Esophagus squamous epithelium (tissue), 5 donors: ENCODE measurements around the gene NRXN3. TPM values are rescaled to one million over a fixed set of nuclear protein-coding genes. Genes with fewer than 3 reads are reported as not detected.

Source experiments
- DNase-seq: peaks from one replicate; lab custom pipeline; 2025; lab: John Stamatoyannopoulos, UW
- H3K27ac ChIP-seq, 4 donors: fragments of 200-600 bp; sonication (generic); one replicate each; pipeline ENCODE4 v1.5.1; 2016 to 2019; ENCODE audit warnings: mild to moderate bottlenecking in 1 of 4
- H3K27me3 ChIP-seq, 4 donors: fragments of 200-600 bp; sonication (generic); 1 replicate in 3 of 4; 2 replicates in 1 of 4; pipeline versions ENCODE4 v1.5.1 to v1.6.0; 2017 to 2021; ENCODE audit warnings: antibody characterized with exemption in 1 of 4
- H3K36me3 ChIP-seq, 3 donors: fragments of 200-600 bp; sonication (generic); one replicate each; pipeline ENCODE4 v1.5.1; 2016 to 2019
- H3K4me1 ChIP-seq, 3 donors: fragments of 200-600 bp; sonication (generic); one replicate each; pipeline ENCODE4 v1.5.1; 2017 to 2019
- H3K4me3 ChIP-seq, 4 donors: fragments of 200-600 bp; sonication (generic); 1 replicate in 3 of 4; 2 replicates in 1 of 4; pipeline ENCODE4 v1.5.1; 2016 to 2019; ENCODE audit warnings: mild to moderate bottlenecking in 2 of 4, moderate library complexity in 1 of 4
- H3K9me3 ChIP-seq, 3 donors: fragments of 200-600 bp; sonication (generic); one replicate each; pipeline ENCODE4 v1.5.1; 2016 to 2019
- CTCF ChIP-seq, 6 experiments: fragments of 450-650 bp in 4 of 6; fragments of 200-600 bp in 2 of 6; sonication (generic) in 2 of 6; IDR thresholded peaks; one replicate each; pipeline ENCODE4 v1.5.1; 2016 to 2019; ENCODE audit warnings: antibody characterized with exemption in 6 of 6, mild to moderate bottlenecking in 4 of 6, moderate library complexity in 4 of 6
- POLR2A ChIP-seq, 4 donors: fragments of 450-650 bp; IDR thresholded peaks; one replicate each; pipeline ENCODE4 v1.6.1; 2017; ENCODE audit warnings: antibody characterized with exemption in 4 of 4, mild to moderate bottlenecking in 4 of 4, moderate library complexity in 3 of 4
- WGBS, 2 donors: methylation state at CpG; one replicate each; pipeline ENCODE4 v1.1.5; 2018; 5-methylcytosine and 5-hydroxymethylcytosine counted together
- intact Hi-C: fragments of 100-400 bp; cut with DNase I; formaldehyde crosslinking; loops from one replicate; pipeline ENCODE4 v1.15.0; 2022
- total RNA-seq, 4 donors: library from RNA; depleted of rRNA; stranded (reverse); fragments of >200 nt; gene quantifications; one replicate each; pipeline ENCODE4 v1.1.0, GENCODE V29; 2016
- donor health status: DM: yes; HTN: yes; CAD: no.

NRXN3 gene
- total RNA-seq, 4 donors from 2014 or later: 0.30 to 15.8 (median 1.5) TPM

- WGBS, 2 donors: 31 to 42% methylated on average over 7 to 8 of the region's 8 CpGs
- no peak overlapping the region for H3K27ac ChIP-seq
- no peaks in the 10 kb centered on the region for H3K36me3 ChIP-seq
- H3K4me1 ChIP-seq: no peaks in the 10 kb centered on the region
- no peak overlapping the region for H3K4me3 ChIP-seq
- H3K9me3 ChIP-seq: no peaks in the 10 kb centered on the region
- no peaks in the 10 kb centered on the region for H3K27me3 ChIP-seq
- DNase-seq: no peak
- intact Hi-C loops: no loop called here
- TF ChIP-seq POLR2A (IDR thresholded peaks at IDR 0.05): no peak
- TF ChIP-seq CTCF (IDR thresholded peaks at IDR 0.05): no peak
Observed at GRCh38 chr14:79229383-79229909, 1059.3 kb downstream of the NRXN3 start.

- no peak for TF ChIP-seq CTCF (IDR thresholded peaks at IDR 0.05)
- TF ChIP-seq POLR2A (IDR thresholded peaks at IDR 0.05): no peak
- no peaks in the 10 kb centered on the region for H3K27me3 ChIP-seq
- intact Hi-C loops: no loop called here
Observed at GRCh38 chr14:79242666-79243065, 1072.5 kb downstream of the NRXN3 start.

GRCh38 chr14:79246173-79246572, 1076.0 kb downstream of the NRXN3 start:
- H3K4me1 ChIP-seq: no peaks in the 10 kb centered on the region
- TF ChIP-seq POLR2A (IDR thresholded peaks at IDR 0.05) (no peak), CTCF (IDR thresholded peaks at IDR 0.05) (no peak)
- WGBS, 2 donors: 51 to 66% methylated on average over 3 of the region's 3 CpGs
- intact Hi-C loops: no loop called here
- H3K27me3 ChIP-seq: no peaks in the 10 kb centered on the region
- no peaks in the 10 kb centered on the region for H3K36me3 ChIP-seq
- no peaks in the 10 kb centered on the region for H3K9me3 ChIP-seq
- H3K4me3 ChIP-seq: no peak overlapping the region
- no peak for DNase-seq
- no peak overlapping the region for H3K27ac ChIP-seq

More at GRCh38 chr14:79242666-79243065, 1072.5 kb downstream of the NRXN3 start:
- H3K9me3 ChIP-seq: no peaks in the 10 kb centered on the region
- H3K4me3 ChIP-seq: no peak overlapping the region
- no peaks in the 10 kb centered on the region for H3K4me1 ChIP-seq
- no peak for DNase-seq
- no peak overlapping the region for H3K27ac ChIP-seq
- H3K36me3 ChIP-seq: no peaks in the 10 kb centered on the region

- Histone ChIP-seq H3K4me3 (no peak overlapping the region), H3K9me3 (no peaks in the 10 kb centered on the region), H3K27me3 (no peaks in the 10 kb centered on the region), H3K27ac (no peak overlapping the region), H3K4me1 (no peaks in the 10 kb centered on the region), H3K36me3 (no peaks in the 10 kb centered on the region)
- 62 to 65% methylated on average over 2 of the region's 2 CpGs for WGBS, 2 donors
- intact Hi-C loops: no loop called here
- DNase-seq: no peak
- TF ChIP-seq POLR2A (IDR thresholded peaks at IDR 0.05) (no peak), CTCF (IDR thresholded peaks at IDR 0.05) (no peak)
Observed at GRCh38 chr14:79248126-79248525, 1078.0 kb downstream of the NRXN3 start.

GRCh38 chr14:79248771-79249170, 1078.6 kb downstream of the NRXN3 start:
- H3K9me3 ChIP-seq: no peaks in the 10 kb centered on the region
- no peak for TF ChIP-seq POLR2A (IDR thresholded peaks at IDR 0.05)
- TF ChIP-seq CTCF (IDR thresholded peaks at IDR 0.05): no peak
- no peak for DNase-seq
- 36 to 42% methylated on average over 2 to 3 of the region's 3 CpGs for WGBS, 2 donors
- no peak overlapping the region for H3K4me3 ChIP-seq
- no peaks in the 10 kb centered on the region for H3K4me1 ChIP-seq
- no peak overlapping the region for H3K27ac ChIP-seq
- H3K27me3 ChIP-seq: no peaks in the 10 kb centered on the region
- intact Hi-C loops: no loop called here
- H3K36me3 ChIP-seq: no peaks in the 10 kb centered on the region
